ENCODE results near the gene EFCAB12.
A peak's percentile ranks its signal among the peaks of the same experiment; 100 is the strongest.

EFCAB12 gene

GRCh38 chr3:129369711-129370110, 58.7 kb downstream of the EFCAB12 start:
- Histone ChIP-seq H2BK5ac (ENCODE audit: low read depth, low read length, poor library complexity) (no peak overlapping the region), H3K27me3 (ENCODE audit: insufficient read depth, low read length) (no peaks in the 10 kb centered on the region), H3K4me2 (ENCODE audit: low read length) (no peak overlapping the region), H3K4ac (ENCODE audit: low read depth, low read length) (no peak overlapping the region), H3K4me1 (ENCODE audit: control insufficient read depth in 1 of 2, insufficient read depth in 2 of 2, low read length in 2 of 2) (no peaks in the 10 kb centered on the region), H4K12ac (ENCODE audit: low read depth, low read length) (no peak overlapping the region), H3K9ac (ENCODE audit: low read length) (no peak overlapping the region), H2BK12ac (ENCODE audit: low read length) (no peak overlapping the region), H3K9me3 (ENCODE audit: insufficient read depth, low read depth, low read length) (peaks cover 8% of the 10 kb centered on the region), H2BK120ac (ENCODE audit: insufficient read depth, low read length, poor library complexity) (no peak overlapping the region), H4K91ac (ENCODE audit: low read depth, low read length) (no peak overlapping the region), H3K36me3 (ENCODE audit: control insufficient read depth in 1 of 2, insufficient read depth in 2 of 2, low read length in 2 of 2) (no peaks in the 10 kb centered on the region), H3K4me3 (ENCODE audit: low read depth, low read length) (peak overlapping the region; percentile 59), H3K79me1 (ENCODE audit: low read length) (no peaks in the 10 kb centered on the region), H3K18ac (ENCODE audit: low read length) (no peak overlapping the region), H2AFZ (ENCODE audit: insufficient read depth, low read length, poor library complexity) (no peak overlapping the region), H3K23ac (ENCODE audit: low read length) (peak overlapping the region; percentile 86), H3K79me2 (ENCODE audit: control insufficient read depth, insufficient read depth, low read length, poor library complexity) (no peaks in the 10 kb centered on the region), H4K8ac (ENCODE audit: low read depth, low read length) (no peak overlapping the region), H3K27ac (ENCODE audit: low read depth, low read length) (no peak overlapping the region), H3K14ac (ENCODE audit: low read length) (no peak overlapping the region), H2AK5ac (ENCODE audit: low read length) (no peak overlapping the region)
- no peak for DNase-seq
- 100% methylated on average over 4 of the region's 5 CpGs for WGBS (ENCODE audit: extremely low coverage, insufficient coverage, insufficient read length)

GRCh38 chr3:129367821-129368220, 60.6 kb downstream of the EFCAB12 start:
- WGBS (ENCODE audit: extremely low coverage, insufficient coverage, insufficient read length), result no CpG with 5 or more reads among the region's 5 CpGs
- no peak overlapping the region for H2BK120ac ChIP-seq (ENCODE audit: insufficient read depth, low read length, poor library complexity)
- H3K27me3 ChIP-seq (ENCODE audit: insufficient read depth, low read length), result no peaks in the 10 kb centered on the region

GRCh38 chr3:129366312-129366831, 62.1 kb downstream of the EFCAB12 start:
- peak; percentile 11 to 13 for DNase-seq
- no peak overlapping the region for H3K4ac ChIP-seq (ENCODE audit: low read depth, low read length)
- H3K4me3 ChIP-seq (ENCODE audit: low read depth, low read length), result no peak overlapping the region
- no peak overlapping the region for H4K8ac ChIP-seq (ENCODE audit: low read depth, low read length)
- H3K79me2 ChIP-seq (ENCODE audit: control insufficient read depth, insufficient read depth, low read length, poor library complexity), result no peaks in the 10 kb centered on the region
- peaks cover 10% of the 10 kb centered on the region for H3K9me3 ChIP-seq (ENCODE audit: insufficient read depth, low read depth, low read length)
- no peak overlapping the region for H2BK12ac ChIP-seq (ENCODE audit: low read length)
- H4K12ac ChIP-seq (ENCODE audit: low read depth, low read length), result no peak overlapping the region
- H3K4me1 ChIP-seq (ENCODE audit: control insufficient read depth in 1 of 2, insufficient read depth in 2 of 2, low read length in 2 of 2), result no peaks in the 10 kb centered on the region
- no peaks in the 10 kb centered on the region for H3K79me1 ChIP-seq (ENCODE audit: low read length)
- H3K9ac ChIP-seq (ENCODE audit: low read length), result no peak overlapping the region
- H3K18ac ChIP-seq (ENCODE audit: low read length), result no peak overlapping the region
- no peak overlapping the region for H2AFZ ChIP-seq (ENCODE audit: insufficient read depth, low read length, poor library complexity)
- no peak overlapping the region for H3K27ac ChIP-seq (ENCODE audit: low read depth, low read length)
- H3K36me3 ChIP-seq (ENCODE audit: control insufficient read depth in 1 of 2, insufficient read depth in 2 of 2, low read length in 2 of 2), result no peaks in the 10 kb centered on the region
- H3K23ac ChIP-seq (ENCODE audit: low read length), result no peak overlapping the region
- no peak overlapping the region for H2BK5ac ChIP-seq (ENCODE audit: low read depth, low read length, poor library complexity)
- no CpG with 5 or more reads among the region's 16 CpGs for WGBS (ENCODE audit: extremely low coverage, insufficient coverage, insufficient read length)
- no peak overlapping the region for H4K91ac ChIP-seq (ENCODE audit: low read depth, low read length)
- no peaks in the 10 kb centered on the region for H3K27me3 ChIP-seq (ENCODE audit: insufficient read depth, low read length)
- H2BK120ac ChIP-seq (ENCODE audit: insufficient read depth, low read length, poor library complexity), result no peak overlapping the region
- no peak overlapping the region for H3K14ac ChIP-seq (ENCODE audit: low read length)
- H2AK5ac ChIP-seq (ENCODE audit: low read length), result no peak overlapping the region
- H3K4me2 ChIP-seq (ENCODE audit: low read length), result no peak overlapping the region

More at GRCh38 chr3:129367821-129368220, 60.6 kb downstream of the EFCAB12 start:
- Histone ChIP-seq H3K79me2 (ENCODE audit: control insufficient read depth, insufficient read depth, low read length, poor library complexity) (no peaks in the 10 kb centered on the region), H2BK12ac (ENCODE audit: low read length) (no peak overlapping the region), H2BK5ac (ENCODE audit: low read depth, low read length, poor library complexity) (no peak overlapping the region), H3K79me1 (ENCODE audit: low read length) (no peaks in the 10 kb centered on the region), H3K9me3 (ENCODE audit: insufficient read depth, low read depth, low read length) (peaks cover 10% of the 10 kb centered on the region), H3K27ac (ENCODE audit: low read depth, low read length) (no peak overlapping the region), H4K12ac (ENCODE audit: low read depth, low read length) (no peak overlapping the region), H2AFZ (ENCODE audit: insufficient read depth, low read length, poor library complexity) (no peak overlapping the region), H3K23ac (ENCODE audit: low read length) (no peak overlapping the region), H3K4ac (ENCODE audit: low read depth, low read length) (no peak overlapping the region), H4K91ac (ENCODE audit: low read depth, low read length) (no peak overlapping the region), H3K4me3 (ENCODE audit: low read depth, low read length) (no peak overlapping the region), H3K4me1 (ENCODE audit: control insufficient read depth in 1 of 2, insufficient read depth in 2 of 2, low read length in 2 of 2) (no peaks in the 10 kb centered on the region), H3K9ac (ENCODE audit: low read length) (no peak overlapping the region), H3K18ac (ENCODE audit: low read length) (no peak overlapping the region), H2AK5ac (ENCODE audit: low read length) (no peak overlapping the region), H4K8ac (ENCODE audit: low read depth, low read length) (no peak overlapping the region), H3K4me2 (ENCODE audit: low read length) (no peak overlapping the region), H3K14ac (ENCODE audit: low read length) (no peak overlapping the region), H3K36me3 (ENCODE audit: control insufficient read depth in 1 of 2, insufficient read depth in 2 of 2, low read length in 2 of 2) (no peaks in the 10 kb centered on the region)
- no peak for DNase-seq

- WGBS (ENCODE audit: extremely low coverage, insufficient coverage, insufficient read length), result no CpG with 5 or more reads among the region's 13 CpGs
- H2AK5ac ChIP-seq (ENCODE audit: low read length), result no peak overlapping the region
- H3K4ac ChIP-seq (ENCODE audit: low read depth, low read length), result no peak overlapping the region
- H2AFZ ChIP-seq (ENCODE audit: insufficient read depth, low read length, poor library complexity), result no peak overlapping the region
- H4K91ac ChIP-seq (ENCODE audit: low read depth, low read length), result no peak overlapping the region
- no peaks in the 10 kb centered on the region for H3K27me3 ChIP-seq (ENCODE audit: insufficient read depth, low read length)
- H3K9ac ChIP-seq (ENCODE audit: low read length), result no peak overlapping the region
- H3K9me3 ChIP-seq (ENCODE audit: insufficient read depth, low read depth, low read length), result peaks cover 9% of the 10 kb centered on the region
- no peak overlapping the region for H3K14ac ChIP-seq (ENCODE audit: low read length)
- no peak overlapping the region for H2BK12ac ChIP-seq (ENCODE audit: low read length)
- H3K4me3 ChIP-seq (ENCODE audit: low read depth, low read length), result no peak overlapping the region
- H3K79me1 ChIP-seq (ENCODE audit: low read length), result no peaks in the 10 kb centered on the region
- no peak for DNase-seq
- H2BK120ac ChIP-seq (ENCODE audit: insufficient read depth, low read length, poor library complexity), result no peak overlapping the region
- H3K4me1 ChIP-seq (ENCODE audit: control insufficient read depth in 1 of 2, insufficient read depth in 2 of 2, low read length in 2 of 2), result no peaks in the 10 kb centered on the region
- no peak overlapping the region for H3K4me2 ChIP-seq (ENCODE audit: low read length)
- no peak overlapping the region for H3K23ac ChIP-seq (ENCODE audit: low read length)
- H3K27ac ChIP-seq (ENCODE audit: low read depth, low read length), result no peak overlapping the region
- H3K36me3 ChIP-seq (ENCODE audit: control insufficient read depth in 1 of 2, insufficient read depth in 2 of 2, low read length in 2 of 2), result no peaks in the 10 kb centered on the region
- H3K79me2 ChIP-seq (ENCODE audit: control insufficient read depth, insufficient read depth, low read length, poor library complexity), result no peaks in the 10 kb centered on the region
- no peak overlapping the region for H3K18ac ChIP-seq (ENCODE audit: low read length)
- H4K8ac ChIP-seq (ENCODE audit: low read depth, low read length), result no peak overlapping the region
- no peak overlapping the region for H4K12ac ChIP-seq (ENCODE audit: low read depth, low read length)
- no peak overlapping the region for H2BK5ac ChIP-seq (ENCODE audit: low read depth, low read length, poor library complexity)
These were observed 62.9 kb downstream of the EFCAB12 start for GRCh38 chr3:129365296-129366136.
